Activated naive CD4-positive, alpha-beta T cell treated with anti-CD3 and anti-CD28 coated beads for 36 hours (primary cell): ENCODE results near the gene SLC6A8. TPM values are rescaled to one million over a fixed set of nuclear protein-coding genes. Genes with fewer than 3 reads are reported as not detected.
"Not testable (repeated sequence)": the region's sequence is repeated elsewhere in the genome, so short reads cannot be mapped to it uniquely, and the experiment has no call there.

Source experiments
- CTCF ChIA-PET: fragments of 350-600 bp; sonication (Branson Sonifier 250); formaldehyde crosslinking; loops from one replicate; lab custom pipeline; 2021; ENCODE audit warnings: antibody characterized with exemption; lab: Charles Lee
- DNase-seq: peaks from one replicate; pipeline ENCODE4 v3.0.0-alpha.2; 2020
- H3K27ac Mint-ChIP-seq: one replicate; pipeline ENCODE4 v1.8.0; 2021; ENCODE audit warnings: mild to moderate bottlenecking, mixed read lengths
- H3K27me3 Mint-ChIP-seq: one replicate; pipeline ENCODE4 v1.8.0; 2021; ENCODE audit warnings: low read depth, mixed read lengths
- H3K36me3 Mint-ChIP-seq: one replicate; pipeline ENCODE4 v1.8.0; 2021; ENCODE audit warnings: low read depth, mixed read lengths
- H3K4me1 Mint-ChIP-seq: one replicate; pipeline ENCODE4 v1.8.0; 2021; ENCODE audit warnings: low read depth, mixed read lengths
- H3K4me3 Mint-ChIP-seq: one replicate; pipeline ENCODE4 v1.8.0; 2021; ENCODE audit warnings: mild to moderate bottlenecking, moderate library complexity, mixed read lengths
- H3K9me3 Mint-ChIP-seq: one replicate; pipeline ENCODE4 v1.8.0; 2021; ENCODE audit warnings: mixed read lengths
- intact Hi-C: fragments of 100-400 bp; cut with micrococcal nuclease; formaldehyde crosslinking; loops from one replicate; pipeline ENCODE4 v1.15.1; 2023
- total RNA-seq, 2 experiments: library from RNA; stranded (reverse); gene quantifications; one replicate each; pipeline ENCODE4 v1.2.3, GENCODE V29; 2021

The SLC6A8 gene
- total RNA-seq, 2 experiments from 2014 or later: 0.32 to 0.41 TPM

DNA sequence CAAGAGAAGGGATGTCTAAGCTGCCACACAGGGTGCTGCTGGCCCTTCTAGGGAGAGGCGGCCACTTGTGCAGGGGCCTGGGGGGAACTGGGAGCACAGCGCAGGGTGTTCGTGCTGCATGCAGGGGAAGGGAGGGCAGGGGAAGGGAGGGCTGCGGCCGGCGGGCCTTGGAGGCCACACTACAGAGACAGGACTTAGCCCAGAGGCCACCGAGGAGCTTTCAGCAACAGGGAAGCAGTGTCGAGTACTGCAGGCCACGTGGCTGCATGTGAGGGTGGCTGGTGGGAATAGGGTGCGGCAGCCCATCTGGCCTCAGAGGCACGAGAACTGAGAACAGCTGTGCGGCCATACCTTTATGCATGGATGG, 57.3 kb downstream of the SLC6A8 start:
- H3K4me3 Mint-ChIP-seq, intact Hi-C loops, H3K36me3 Mint-ChIP-seq, H3K27ac Mint-ChIP-seq, DNase-seq, H3K27me3 Mint-ChIP-seq, CTCF ChIA-PET, H3K9me3 Mint-ChIP-seq: not testable (repeated sequence)
- H3K4me1 Mint-ChIP-seq: peaks cover 12% of the 10 kb centered on the region

Other genes with a start within 250 kb of the SLC6A8 start
- gene TREX2, start 241.9 kb upstream of the SLC6A8 start, total RNA-seq: 1 to 10 TPM; 1.0 to 1.2 TPM
- gene HAUS7, start 217.3 kb upstream of the SLC6A8 start, total RNA-seq: 10 to 100 TPM; 63.5 to 68.5 TPM
- gene BGN, start 192.9 kb upstream of the SLC6A8 start, total RNA-seq: not detected
- gene ATP2B3, start 170.3 kb upstream of the SLC6A8 start, total RNA-seq: not detected
- 10 to 100 TPM; 13.4 to 15.1 TPM for gene CCNQ, start 88.8 kb upstream of the SLC6A8 start, total RNA-seq
- gene DUSP9, start 40.7 kb upstream of the SLC6A8 start, total RNA-seq: under 1 TPM in 1 of 2 experiments, not detected in 1; 0.36 TPM
- gene PNCK, start 14.1 kb upstream of the SLC6A8 start, total RNA-seq: under 1 TPM; 0.26 to 0.30 TPM
- 10 to 100 TPM; 69.5 to 71.2 TPM for gene BCAP31, start 36.5 kb downstream of the SLC6A8 start, total RNA-seq
- gene ABCD1, start 36.9 kb downstream of the SLC6A8 start, total RNA-seq: 1 to 10 TPM; 2.5 to 3.4 TPM
- under 1 TPM; 0.05 to 0.44 TPM for gene PLXNB3, start 76.3 kb downstream of the SLC6A8 start, total RNA-seq
- gene SRPK3, start 93.1 kb downstream of the SLC6A8 start, total RNA-seq: not detected
- 10 to 100 TPM; 46.3 to 49.9 TPM for gene IDH3G, start 106.4 kb downstream of the SLC6A8 start, total RNA-seq
- 100 to 1,000 TPM; 148 to 152 TPM for gene SSR4, start 106.7 kb downstream of the SLC6A8 start, total RNA-seq
- gene PDZD4, start 142.6 kb downstream of the SLC6A8 start, total RNA-seq: 1 to 10 TPM in 1 of 2 experiments, under 1 TPM in 1; 0.83 to 1.0 TPM
- gene L1CAM, start 198.2 kb downstream of the SLC6A8 start, total RNA-seq: under 1 TPM; 0.40 to 0.57 TPM
- not detected for gene AVPR2, start 216.7 kb downstream of the SLC6A8 start, total RNA-seq
- 100 to 1,000 TPM; 154 to 161 TPM for gene ARHGAP4, start 238.3 kb downstream of the SLC6A8 start, total RNA-seq
- 100 to 1,000 TPM; 120 to 121 TPM for gene NAA10, start 247.1 kb downstream of the SLC6A8 start, total RNA-seq